ENCODE measurements around the gene MAP2K3.
"Not testable (repeated sequence)": the region's sequence is repeated elsewhere in the genome, so short reads cannot be mapped to it uniquely, and the experiment has no call there.

MAP2K3 gene

GRCh38 chr17:21297597-21297996 lies 13.1 kb downstream of the MAP2K3 start:
- DNase-seq: no peak

- no peak for DNase-seq
Measured at GRCh38 chr17:21298056-21298982, 13.8 kb downstream of the MAP2K3 start.

DNA sequence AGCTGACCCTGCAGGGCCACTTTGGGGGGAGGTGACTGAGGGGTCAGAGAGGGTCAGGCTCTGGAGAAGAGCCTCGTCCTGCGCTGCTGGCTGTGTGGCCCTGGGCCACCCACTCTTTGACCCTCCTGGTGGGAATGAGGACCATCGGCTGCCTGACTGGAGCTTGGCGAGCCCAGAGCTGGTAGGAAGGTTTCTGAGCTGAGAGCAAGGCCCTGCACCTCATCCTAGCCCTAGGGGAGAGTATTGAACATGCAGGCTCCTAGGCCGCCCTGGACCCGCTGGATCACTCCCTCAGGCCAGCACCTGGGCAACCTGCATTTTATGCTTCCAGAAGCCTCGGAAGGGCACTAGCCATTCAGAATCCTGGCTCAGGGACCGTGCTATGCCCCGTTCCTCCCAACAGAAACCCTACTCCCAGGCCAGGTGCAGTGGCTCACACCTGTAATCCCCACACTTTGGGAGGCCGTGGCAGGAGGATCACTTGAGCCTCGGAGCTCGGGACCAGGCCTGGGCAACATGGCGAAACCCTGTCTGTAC lies 14.5 kb downstream of the MAP2K3 start:
- no peak for DNase-seq

- DNase-seq: no peak
Measured at GRCh38 chr17:21299981-21300600, 15.6 kb downstream of the MAP2K3 start.

DNA sequence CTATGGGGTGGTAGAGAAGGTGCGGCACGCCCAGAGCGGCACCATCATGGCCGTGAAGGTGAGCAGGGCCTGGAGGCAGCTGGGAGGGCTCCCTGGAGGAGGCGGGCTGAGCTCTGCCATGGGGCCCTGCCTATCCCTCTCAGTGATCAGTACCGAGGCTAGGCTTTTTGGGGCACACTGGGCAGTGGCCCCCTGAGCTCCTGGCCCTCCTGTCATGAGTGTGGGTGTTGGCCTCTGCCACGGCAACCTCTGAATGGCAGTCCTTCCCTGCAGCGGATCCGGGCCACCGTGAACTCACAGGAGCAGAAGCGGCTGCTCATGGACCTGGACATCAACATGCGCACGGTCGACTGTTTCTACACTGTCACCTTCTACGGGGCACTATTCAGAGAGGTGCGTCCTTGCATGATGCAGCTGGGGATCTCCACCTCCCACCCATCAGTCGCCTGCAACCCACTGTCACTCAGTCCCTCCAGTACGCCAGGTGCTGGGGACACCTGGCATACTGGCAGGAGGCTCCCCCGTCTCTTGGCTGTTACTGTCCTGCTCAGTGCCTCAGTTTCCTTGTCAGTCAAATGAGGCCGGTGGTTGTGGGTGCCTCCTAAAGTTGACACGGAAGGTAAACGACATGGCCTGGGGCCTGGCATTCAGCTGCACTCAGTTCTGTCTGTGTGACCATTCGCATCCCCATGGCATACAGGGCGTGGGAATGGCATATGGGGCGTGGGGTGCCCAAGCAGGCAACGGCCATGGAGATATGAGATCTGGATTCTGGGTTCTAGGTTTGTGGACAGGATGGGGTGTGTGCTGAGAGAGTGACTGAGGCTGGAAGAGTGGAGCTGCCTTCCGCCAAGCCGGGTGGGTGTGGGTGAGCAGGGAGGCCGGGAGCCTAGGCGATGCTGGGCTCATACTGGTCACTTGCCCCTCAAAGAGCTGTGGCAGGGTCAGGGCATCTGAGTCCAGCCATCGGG lies 16.4 kb downstream of the MAP2K3 start:
- DNase-seq: no peak

GRCh38 chr17:21301593-21302550 lies 17.4 kb downstream of the MAP2K3 start:
- DNase-seq: no peak

DNA sequence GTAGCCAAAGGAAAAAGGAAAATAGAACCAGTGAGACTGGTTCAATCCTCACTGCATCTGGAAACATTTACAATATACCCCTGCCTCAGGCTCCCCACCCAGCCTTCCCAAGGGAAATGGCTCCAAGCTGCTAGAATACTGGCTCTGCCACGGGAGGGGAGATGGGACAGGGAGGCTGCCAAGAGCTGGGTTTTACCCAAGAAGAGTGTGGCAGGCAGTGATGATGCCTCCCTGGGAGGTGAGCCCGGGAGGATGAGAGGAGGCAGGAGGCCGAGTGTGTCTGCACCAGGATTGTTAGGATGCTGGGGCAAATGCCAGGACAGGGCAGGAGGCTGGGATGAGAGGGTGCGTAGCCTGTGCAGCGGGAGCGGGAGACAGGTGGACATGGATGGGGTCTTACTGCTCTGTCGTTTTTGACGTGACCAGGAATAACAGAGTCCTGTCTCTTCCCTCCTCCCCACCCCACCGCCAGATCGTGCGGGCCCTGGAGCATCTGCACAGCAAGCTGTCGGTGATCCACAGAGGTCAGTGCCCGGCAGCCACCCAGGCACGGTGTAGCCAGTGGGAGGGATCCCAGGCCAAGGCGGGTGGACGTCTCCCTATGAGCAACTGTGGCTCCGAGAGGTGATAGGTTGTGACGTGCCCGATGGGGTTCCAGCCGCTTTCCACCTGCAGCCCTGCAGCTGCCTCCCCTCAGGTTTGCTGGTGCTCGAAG lies 18.4 kb downstream of the MAP2K3 start:
- DNase-seq: no peak

GRCh38 chr17:21303441-21304065 lies 19.0 kb downstream of the MAP2K3 start:
- DNase-seq: no peak

- DNase-seq: no peak
Measured at GRCh38 chr17:21304091-21304490, 19.6 kb downstream of the MAP2K3 start.

DNA sequence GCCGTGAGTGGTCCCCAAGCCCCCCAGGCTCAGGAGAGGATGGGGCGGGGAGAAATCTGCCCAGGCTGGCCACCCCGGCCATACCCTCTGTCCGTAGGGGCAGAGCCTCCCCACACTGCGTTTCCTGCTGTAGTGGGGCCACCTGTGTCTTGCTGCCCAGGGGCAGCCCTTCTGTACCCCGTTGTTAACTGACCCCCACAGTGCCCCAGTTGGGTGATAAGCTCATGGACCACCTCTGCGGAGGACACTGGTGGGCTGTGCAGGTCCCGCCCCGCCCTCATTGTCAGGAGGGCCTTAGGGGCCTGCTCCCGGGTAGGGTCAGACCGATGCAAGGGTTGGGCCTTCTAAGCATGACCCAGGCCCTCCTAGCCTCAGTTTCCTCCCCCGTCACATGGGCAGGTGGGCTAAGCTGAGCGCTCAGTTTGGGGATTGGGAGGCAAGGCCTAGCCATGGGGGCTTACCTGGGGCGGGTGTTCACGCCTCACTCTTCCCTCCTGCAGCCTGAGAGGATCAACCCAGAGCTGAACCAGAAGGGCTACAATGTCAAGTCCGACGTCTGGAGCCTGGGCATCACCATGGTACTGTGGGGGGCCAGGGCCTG lies 20.1 kb downstream of the MAP2K3 start:
- DNase-seq: not testable (repeated sequence)

- not testable (repeated sequence) for DNase-seq
Measured at GRCh38 chr17:21305431-21306180, 21.1 kb downstream of the MAP2K3 start.

- DNase-seq: not testable (repeated sequence)
Measured at GRCh38 chr17:21306611-21307272, 22.2 kb downstream of the MAP2K3 start.

- DNase-seq: not testable (repeated sequence)
Measured at GRCh38 chr17:21307273-21307625, 22.7 kb downstream of the MAP2K3 start.

DNA sequence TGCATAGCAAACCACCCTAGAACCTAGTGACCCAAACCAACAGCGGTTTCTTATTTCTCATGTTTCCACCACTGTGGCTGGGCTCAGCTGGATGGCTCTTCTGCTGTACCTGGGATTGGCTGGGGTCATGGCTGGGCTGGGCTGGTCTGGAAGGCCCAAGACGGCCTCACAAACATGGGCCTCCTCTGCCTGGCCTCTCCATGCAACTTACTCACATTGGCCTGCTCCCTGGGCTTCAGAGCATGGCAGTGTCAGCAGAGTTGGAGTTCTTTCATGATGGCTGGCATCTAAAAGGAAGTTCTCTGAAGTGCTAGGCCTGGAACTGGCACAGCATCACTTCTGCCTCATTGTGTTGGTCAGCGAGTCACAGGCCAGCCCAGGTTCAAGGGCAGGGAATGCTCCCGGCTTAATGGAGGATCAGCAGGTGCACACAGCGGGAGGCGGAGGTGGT lies 24.4 kb downstream of the MAP2K3 start:
- DNase-seq: not testable (repeated sequence)

GRCh38 chr17:21310061-21310765 lies 25.7 kb downstream of the MAP2K3 start:
- DNase-seq: not testable (repeated sequence)

DNA sequence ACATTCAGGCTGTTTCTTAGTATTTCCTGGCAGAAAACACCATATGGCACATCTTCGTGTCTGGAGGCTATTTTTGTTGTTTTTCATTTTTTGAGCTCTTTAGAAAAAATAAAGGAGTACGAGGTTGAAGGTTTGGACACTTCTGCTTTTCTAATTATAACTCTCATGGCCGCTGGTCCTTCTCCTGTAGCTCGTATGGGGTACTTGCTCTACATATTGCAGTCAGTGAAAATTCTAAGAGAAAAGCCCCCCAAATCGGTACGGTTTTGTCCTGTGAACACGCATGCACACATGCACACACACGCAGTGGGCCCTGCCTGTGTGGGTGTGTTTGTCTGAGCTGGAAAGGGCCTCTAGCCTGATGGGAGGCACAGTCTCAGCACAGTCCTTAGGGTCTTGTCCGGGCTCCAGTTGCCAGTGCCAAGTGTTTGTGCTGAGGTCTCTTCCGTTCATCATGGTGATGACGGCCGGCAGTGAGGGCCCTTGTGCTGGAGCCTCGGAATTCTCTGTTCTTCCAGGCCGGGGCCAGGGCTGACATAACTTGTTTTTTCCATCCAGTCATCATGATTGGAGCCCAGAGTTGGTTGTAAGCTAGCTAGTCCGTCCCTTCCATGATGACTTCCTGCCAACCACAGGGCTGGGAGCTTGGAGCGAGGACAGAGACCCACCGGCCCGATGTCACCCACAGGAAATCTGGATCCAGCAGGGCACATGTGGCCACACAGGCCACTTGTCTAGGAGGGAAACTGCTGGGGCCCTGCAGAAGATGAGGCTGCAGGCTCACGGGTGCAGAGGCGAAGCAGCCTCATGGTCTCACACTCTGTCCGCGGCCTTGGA lies 26.5 kb downstream of the MAP2K3 start:
- not testable (repeated sequence) for DNase-seq

DNA sequence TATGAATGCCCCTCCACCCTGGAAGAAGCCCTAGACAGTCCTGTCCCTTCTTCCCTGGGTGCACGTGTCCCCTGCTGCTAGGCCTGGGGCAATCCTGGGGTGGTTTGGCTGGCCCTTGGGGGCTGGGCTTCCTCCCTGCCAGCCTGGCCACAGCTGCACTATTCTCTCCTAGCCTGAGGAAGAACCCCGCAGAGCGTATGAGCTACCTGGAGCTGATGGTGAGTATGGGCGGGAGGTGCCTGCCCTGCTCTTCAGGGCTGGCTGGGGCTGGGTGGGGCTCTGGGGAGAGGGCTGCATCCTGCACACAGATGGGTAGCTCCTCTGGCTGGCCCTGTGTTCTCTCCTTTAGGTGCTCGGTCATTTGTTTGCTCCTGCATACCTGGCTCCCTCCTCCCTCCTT lies 28.8 kb downstream of the MAP2K3 start:
- no peak for DNase-seq

Data from NCI-H510A (cell line).